Karpas-422 (cell line): ENCODE results near the gene MKI67. TPM values are rescaled to one million over a fixed set of nuclear protein-coding genes. Genes with fewer than 3 reads are reported as not detected.

Source experiments
- DNase-seq: peaks from one replicate; pipeline ENCODE4 v3.0.0-alpha.2; 2015
- H2AFZ ChIP-seq: fragments of 200-600 bp; sonication (generic); 2 replicates; pipeline ENCODE4 v1.6.1; 2014; ENCODE audit warnings: antibody characterized with exemption, low read length, mixed read lengths
- H3K27ac ChIP-seq: fragments of 200-600 bp; sonication (generic); 2 replicates; pipeline ENCODE4 v1.5.1; 2014; ENCODE audit warnings: mild to moderate bottlenecking, low read length, moderate library complexity
- H3K27me3 ChIP-seq: fragments of 200-600 bp; sonication (generic); 2 replicates; pipeline ENCODE4 v1.6.1; 2014; ENCODE audit warnings: low read length, mixed read lengths
- H3K36me3 ChIP-seq: fragments of 200-600 bp; sonication (generic); 2 replicates; pipeline ENCODE4 v1.6.1; 2014; ENCODE audit warnings: low read length, mixed read lengths; ENCODE audit not compliant: insufficient read depth
- H3K4me1 ChIP-seq: fragments of 200-600 bp; sonication (generic); 2 replicates; pipeline ENCODE4 v1.6.1; 2014; ENCODE audit warnings: mild to moderate bottlenecking, low read length, mixed read lengths
- H3K4me2 ChIP-seq: fragments of 200-600 bp; sonication (generic); 2 replicates; pipeline ENCODE4 v1.6.1; 2014; ENCODE audit warnings: low read length, low read depth, mild to moderate bottlenecking; ENCODE audit not compliant: poor library complexity, severe bottlenecking
- H3K4me3 ChIP-seq: fragments of 200-600 bp; sonication (generic); 2 replicates; pipeline ENCODE4 v1.5.1; 2014; ENCODE audit warnings: mild to moderate bottlenecking, antibody characterized with exemption, low read length, mixed read lengths
- H3K79me2 ChIP-seq: fragments of 200-600 bp; sonication (generic); 2 replicates; pipeline ENCODE4 v1.6.1; 2014; ENCODE audit warnings: mild to moderate bottlenecking, low read length, mixed read lengths
- H3K9ac ChIP-seq: fragments of 200-600 bp; sonication (generic); 2 replicates; pipeline ENCODE4 v1.6.0; 2014; ENCODE audit warnings: low read length
- H3K9me2 ChIP-seq: fragments of 200-600 bp; sonication (generic), shearing (Covaris generic); replicated peaks from 2 replicates; pipeline ENCODE4 v1.6.0; 2014; ENCODE audit warnings: mild to moderate bottlenecking, low read length, moderate library complexity; ENCODE audit not compliant: insufficient read depth
- H3K9me3 ChIP-seq: fragments of 300-700, 200-600 bp; sonication (generic); 2 replicates; pipeline ENCODE4 v1.6.1; 2014; ENCODE audit warnings: low read length, mixed read lengths
- H4K20me1 ChIP-seq: fragments of 200-600 bp; sonication (generic); 2 replicates; pipeline ENCODE4 v1.6.1; 2014; ENCODE audit warnings: mild to moderate bottlenecking, antibody characterized with exemption, low read length, low read depth; ENCODE audit not compliant: insufficient read depth
- total RNA-seq: library from RNA; depleted of rRNA; stranded (reverse); fragments of >200 nt; shearing (Covaris generic); gene quantifications from 2 replicates; pipeline ENCODE4 v1.2.3, GENCODE V29; 2014; ENCODE audit warnings: low replicate concordance; rRNA removed

Gene MKI67
- total RNA-seq, 1 experiment from 2014 or later, result 23.7 TPM

DNA sequence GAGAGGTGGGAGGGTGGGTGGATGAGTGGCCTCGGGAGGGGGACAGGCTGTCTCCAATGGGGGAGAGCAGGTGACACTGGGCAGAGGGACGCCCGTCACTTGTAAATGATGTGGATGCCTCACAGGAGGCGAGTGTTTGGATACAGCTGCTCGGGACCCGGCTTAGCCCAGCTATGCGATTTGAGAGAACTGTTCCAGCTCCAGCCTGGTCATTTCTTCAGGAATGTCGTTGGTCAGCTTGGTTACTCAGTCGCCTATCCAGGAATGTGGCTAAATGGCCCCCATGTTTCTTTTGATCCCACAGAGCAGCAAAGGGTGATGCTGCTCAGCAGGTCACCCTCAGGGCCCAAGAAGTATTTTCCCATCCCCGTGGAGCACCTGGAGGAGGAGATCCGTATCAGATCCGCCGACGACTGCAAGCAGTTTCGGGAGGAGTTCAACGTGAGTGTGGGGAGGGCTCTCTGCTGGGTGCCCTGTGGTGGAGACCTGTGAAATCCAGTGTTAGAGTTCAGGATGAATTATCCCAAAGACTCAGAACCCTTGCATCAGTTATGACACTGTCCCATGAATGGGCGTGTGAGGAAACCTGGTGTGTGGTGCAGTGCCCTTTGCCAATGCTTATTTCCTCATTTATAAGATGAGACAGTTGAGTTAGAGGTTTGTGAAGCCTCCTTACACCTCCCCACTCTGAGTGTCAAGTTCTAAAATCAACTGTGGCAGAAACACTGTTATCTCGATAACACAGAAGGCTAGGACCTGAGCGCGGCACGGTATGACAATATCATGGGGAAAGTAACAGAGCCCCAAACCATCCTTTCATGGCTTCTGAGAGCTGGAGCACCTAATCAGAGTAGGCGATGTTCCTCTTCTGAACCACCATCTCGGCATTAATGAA, 76.8 kb downstream of the MKI67 start:
- Histone ChIP-seq H3K9ac (peak overlapping the region; percentile 77), H3K4me2 (peak overlapping the region; percentile 85), H3K27me3 (no peaks in the 10 kb centered on the region), H4K20me1 (no peaks in the 10 kb centered on the region), H2AFZ (no peak overlapping the region), H3K9me3 (no peaks in the 10 kb centered on the region), H3K4me3 (peak overlapping the region; percentile 73), H3K4me1 (peaks cover 47% of the 10 kb centered on the region), H3K36me3 (no peaks in the 10 kb centered on the region), H3K9me2 (no peaks in the 10 kb centered on the region), H3K27ac (peak overlapping the region; percentile 70; the same call in 1 of the 2 replicates), H3K79me2 (peaks cover 22% of the 10 kb centered on the region)
- DNase-seq, result no peak

DNA sequence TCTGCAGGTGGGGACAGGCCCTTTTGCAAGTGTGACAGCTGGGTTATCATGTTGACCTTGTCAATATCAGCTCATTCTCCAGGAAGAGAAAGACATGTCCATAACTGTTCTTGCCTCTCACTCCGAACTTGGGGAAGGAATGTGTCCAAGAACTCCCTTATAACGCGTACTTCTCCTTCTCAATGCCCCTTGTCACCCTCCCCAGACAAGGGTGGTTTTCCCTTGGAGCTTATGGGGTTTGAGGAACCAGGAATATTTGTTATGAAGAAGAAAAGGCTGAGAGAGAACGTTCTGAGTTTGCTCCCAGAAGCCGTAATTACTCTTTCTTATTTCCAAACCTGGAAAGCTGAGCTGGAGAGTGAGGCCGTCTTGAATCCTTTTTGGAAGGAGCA, 77.4 kb downstream of the MKI67 start:
- Histone ChIP-seq H3K4me1 (peaks cover 47% of the 10 kb centered on the region), H3K9ac (peak overlapping the region; percentile 77), H3K79me2 (peaks cover 22% of the 10 kb centered on the region), H3K4me2 (peak overlapping the region; percentile 85), H4K20me1 (no peaks in the 10 kb centered on the region), H3K9me3 (no peaks in the 10 kb centered on the region), H3K36me3 (no peaks in the 10 kb centered on the region), H3K4me3 (peak overlapping the region; percentile 73), H3K27me3 (no peaks in the 10 kb centered on the region), H2AFZ (no peak overlapping the region), H3K9me2 (no peaks in the 10 kb centered on the region), H3K27ac (peak overlapping the region; percentile 70)
- no peak for DNase-seq

DNA sequence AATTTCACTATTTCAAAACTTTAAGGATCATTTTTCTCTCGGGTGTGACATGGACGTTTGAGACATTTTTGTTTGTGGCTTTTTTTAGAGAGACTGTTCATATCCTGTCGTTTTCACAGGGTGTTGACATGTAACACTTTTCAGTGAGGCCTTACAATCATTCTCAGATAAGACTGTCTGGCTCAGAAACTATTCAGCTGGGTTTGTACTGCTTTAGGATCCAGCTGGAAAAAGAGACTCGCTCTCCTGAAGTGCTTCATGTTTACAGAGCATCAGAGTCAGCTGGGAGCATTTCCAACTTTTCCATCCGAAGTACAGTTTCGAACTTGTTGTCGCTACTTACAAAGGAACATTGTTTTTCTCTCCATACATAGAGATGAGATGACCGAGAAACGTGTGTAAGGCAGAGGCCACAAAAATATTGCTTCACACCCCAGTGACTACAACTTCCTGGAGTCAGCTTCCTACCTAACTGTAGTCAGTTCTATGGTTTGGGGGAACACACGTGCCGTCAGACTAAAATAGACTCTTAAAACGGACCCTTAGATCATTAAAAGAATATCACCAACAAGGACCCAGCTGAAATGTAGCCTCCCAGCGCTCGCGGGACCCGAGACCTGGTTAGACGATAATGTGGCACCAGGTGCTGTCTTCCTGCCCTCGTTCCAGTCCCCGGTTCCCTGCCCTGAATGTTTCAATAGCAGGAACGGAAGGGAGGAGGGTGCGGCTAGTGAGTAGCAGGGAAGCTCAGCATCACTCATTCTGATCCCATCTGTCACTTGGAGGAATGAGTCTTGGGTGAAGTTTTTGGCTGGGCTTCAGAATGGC, 78.0 kb downstream of the MKI67 start:
- Histone ChIP-seq H3K36me3 (no peaks in the 10 kb centered on the region), H2AFZ (no peak overlapping the region; the same call in 1 of the 2 replicates), H3K9me3 (no peaks in the 10 kb centered on the region), H4K20me1 (no peaks in the 10 kb centered on the region), H3K4me1 (peaks cover 47% of the 10 kb centered on the region), H3K4me3 (peak overlapping the region; percentile 73), H3K4me2 (peak overlapping the region; percentile 85), H3K27me3 (no peaks in the 10 kb centered on the region), H3K9ac (peak overlapping the region; percentile 77), H3K27ac (peak overlapping the region; percentile 70), H3K9me2 (no peaks in the 10 kb centered on the region), H3K79me2 (peaks cover 22% of the 10 kb centered on the region)
- peak; percentile 63 for DNase-seq

DNA sequence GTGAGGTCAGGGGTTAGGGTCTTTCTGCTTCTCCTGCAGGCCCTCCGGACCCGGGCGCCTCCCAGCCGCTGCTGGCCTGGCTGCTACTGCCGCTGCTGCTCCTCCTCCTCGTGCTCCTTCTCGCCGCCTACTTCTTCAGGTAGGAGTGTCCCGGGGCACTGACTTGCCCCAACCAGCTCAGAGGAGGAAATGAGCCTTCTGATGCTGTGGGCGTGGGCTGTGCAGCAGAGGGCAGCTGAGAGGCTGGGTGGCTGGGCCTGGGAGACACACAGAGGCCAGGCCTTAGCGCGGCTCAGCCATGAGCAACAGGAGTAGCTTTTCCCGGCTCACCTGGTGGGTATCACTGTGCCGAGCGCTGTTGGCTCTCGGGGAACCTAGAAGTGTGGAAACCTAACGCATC, 78.9 kb downstream of the MKI67 start:
- peak overlapping the region; percentile 85 for H3K4me2 ChIP-seq
- H3K79me2 ChIP-seq, result peaks cover 22% of the 10 kb centered on the region
- peak overlapping the region; percentile 70 for H3K27ac ChIP-seq
- no peaks in the 10 kb centered on the region for H3K27me3 ChIP-seq
- no peaks in the 10 kb centered on the region for H3K36me3 ChIP-seq
- H3K9me2 ChIP-seq, result no peaks in the 10 kb centered on the region
- no peaks in the 10 kb centered on the region for H4K20me1 ChIP-seq
- peak overlapping the region; percentile 86 for H2AFZ ChIP-seq
- peaks cover 47% of the 10 kb centered on the region for H3K4me1 ChIP-seq
- no peaks in the 10 kb centered on the region for H3K9me3 ChIP-seq
- H3K9ac ChIP-seq, result peak overlapping the region; percentile 77
- DNase-seq, result peak; percentile 95
- peak overlapping the region; percentile 73 for H3K4me3 ChIP-seq

DNA sequence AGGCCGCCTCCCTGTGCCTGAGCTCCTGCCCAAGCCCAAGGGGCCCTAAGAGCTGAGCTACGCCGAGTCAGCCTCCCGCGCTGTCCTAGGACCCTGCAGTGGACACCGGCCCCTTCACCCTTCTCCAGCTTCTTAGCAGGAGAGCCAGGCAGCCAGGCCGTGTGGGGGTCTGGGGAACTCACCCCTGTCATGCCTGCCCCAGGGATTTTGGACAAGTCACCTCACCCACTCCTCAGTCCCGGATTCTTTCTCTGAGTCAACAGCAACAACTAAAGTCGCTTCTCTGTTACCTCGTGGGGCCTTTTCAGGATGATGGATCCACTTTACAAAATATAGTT, 79.3 kb downstream of the MKI67 start:
- Histone ChIP-seq H4K20me1 (no peaks in the 10 kb centered on the region), H3K27ac (no peak overlapping the region), H3K36me3 (no peaks in the 10 kb centered on the region), H3K4me1 (peaks cover 47% of the 10 kb centered on the region), H3K9me2 (no peaks in the 10 kb centered on the region), H3K4me3 (peak overlapping the region; percentile 73; the same call in 1 of the 2 replicates), H3K9me3 (no peaks in the 10 kb centered on the region), H3K27me3 (no peaks in the 10 kb centered on the region), H3K9ac (peak overlapping the region; percentile 65), H2AFZ (peak overlapping the region; percentile 86), H3K4me2 (peak overlapping the region; percentile 85), H3K79me2 (peaks cover 22% of the 10 kb centered on the region)
- no peak for DNase-seq

Other genes starting within 250 kb of the MKI67 start
- not detected in 2 replicates for gene CLRN3, start 233.5 kb downstream of the MKI67 start, total RNA-seq
- 20.4 and 27.9 TPM in 2 replicates for gene PTPRE, start 219.3 kb downstream of the MKI67 start, total RNA-seq